GM19351 (cell line): ENCODE data around the gene NAA20.

Experiments used
- ATAC-seq: cut with Tn5 transposase; IDR thresholded peaks from one replicate; pipeline ENCODE4 v1.9.1; 2021; ENCODE audit warnings: mild to moderate bottlenecking, moderate library complexity; ENCODE audit not compliant: unreplicated experiment

Gene NAA20

GRCh38 chr20:20017001-20017843 lies at the start of gene NAA20:
Gene NAA20, plus strand, starts transcription at chr20:20017362. Its CDS starts 35 bp downstream, at chr20:20017397.
- peak; percentile 97 for ATAC-seq

GRCh38 chr20:19967445-19967844 lies 49.7 kb upstream of the NAA20 start:
- ATAC-seq: no peak

DNA sequence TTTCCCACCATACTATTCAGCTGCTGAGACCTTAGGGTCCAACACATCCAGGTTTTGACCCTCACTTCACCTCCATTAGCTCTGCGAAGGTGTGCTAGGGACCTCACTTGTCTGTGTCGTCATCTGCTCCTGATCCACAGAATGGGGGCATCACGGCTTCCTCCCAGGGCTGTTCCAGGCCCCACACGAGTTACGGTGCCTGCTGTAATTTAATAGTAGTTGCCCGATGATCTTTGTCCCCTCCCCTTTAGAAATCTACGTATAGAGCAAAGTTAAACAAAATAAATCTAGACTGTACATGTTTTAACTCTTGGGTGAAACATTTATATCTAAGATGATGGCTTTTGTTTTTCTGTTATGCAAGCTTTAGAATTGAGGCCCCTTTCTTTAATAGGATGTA lies 49.1 kb upstream of the NAA20 start:
- ATAC-seq: no peak

DNA sequence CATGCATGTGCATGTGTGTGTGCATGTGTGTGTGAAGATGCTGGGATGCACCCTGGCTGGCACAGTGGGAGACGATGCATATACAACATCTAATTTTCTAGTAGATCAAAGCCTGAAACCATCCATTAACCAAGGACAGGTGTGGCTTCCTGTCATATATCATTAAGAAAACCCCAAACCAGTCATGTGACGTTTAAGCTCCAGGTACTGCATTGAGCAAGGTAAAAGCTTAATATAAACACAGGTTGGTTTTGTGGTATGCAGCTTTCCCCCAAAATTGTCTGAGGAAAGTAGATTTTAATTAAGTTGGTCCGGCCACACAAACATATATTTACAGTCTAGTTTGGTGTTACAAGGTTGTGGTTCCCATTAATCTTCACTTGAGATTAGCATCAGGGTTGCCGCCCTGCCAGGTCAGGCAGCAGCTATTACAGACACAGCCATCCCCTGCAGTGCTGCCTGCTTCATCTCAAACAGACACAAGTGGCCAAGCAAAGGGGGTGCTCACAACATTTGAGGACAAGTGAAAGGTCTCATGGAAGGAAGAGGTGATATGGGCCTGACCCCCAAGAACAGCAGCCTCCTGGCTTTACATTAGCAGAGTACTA lies 48.6 kb upstream of the NAA20 start:
- ATAC-seq: no peak

- ATAC-seq: no peak
These were observed 48.1 kb upstream of the NAA20 start for GRCh38 chr20:19969106-19969505.

- no peak for ATAC-seq
These were observed 47.5 kb upstream of the NAA20 start for GRCh38 chr20:19969507-19970255.

DNA sequence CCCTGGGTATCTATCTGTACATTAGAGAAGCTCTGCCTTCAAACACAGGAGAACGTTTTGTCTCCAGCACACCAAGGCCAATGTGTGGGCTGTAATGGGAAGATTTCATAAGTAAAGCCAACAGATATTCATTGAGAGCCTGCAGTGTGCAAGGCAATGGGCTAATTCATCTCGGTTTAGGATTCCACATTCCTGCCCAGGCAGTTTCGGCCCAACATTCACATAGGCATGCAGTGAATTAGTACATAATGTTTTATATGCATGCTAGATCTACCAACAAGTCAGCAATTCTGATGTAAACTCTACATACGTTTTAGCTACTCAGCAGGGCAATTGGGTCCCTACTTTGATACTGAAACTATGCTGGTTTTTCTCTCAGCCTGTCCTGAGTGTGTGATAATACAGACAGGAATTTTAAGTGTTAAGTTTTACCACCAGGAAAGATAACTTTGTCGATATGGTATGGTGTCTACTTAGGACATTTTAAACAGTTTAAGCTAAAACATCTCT lies 46.9 kb upstream of the NAA20 start:
- ATAC-seq: no peak

DNA sequence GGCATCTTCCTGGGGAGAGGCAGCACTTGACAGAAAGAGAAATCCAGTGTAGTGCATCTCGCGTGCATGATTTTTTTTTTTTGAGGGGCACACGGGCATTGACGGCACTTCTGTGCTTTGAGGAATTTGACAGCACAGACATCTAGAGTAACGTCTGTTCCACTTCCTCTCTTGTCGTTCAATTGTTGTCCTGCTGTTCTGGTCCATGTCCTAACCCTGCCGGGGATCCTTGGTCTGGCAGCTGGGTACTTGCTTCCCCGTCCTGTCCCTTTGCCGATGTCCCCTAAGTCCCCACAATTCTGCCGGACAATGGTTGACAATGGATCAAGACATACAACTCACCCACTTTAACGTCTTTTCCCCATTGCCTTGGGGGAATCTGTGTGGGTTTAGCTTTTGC lies 46.0 kb upstream of the NAA20 start:
- no peak for ATAC-seq

DNA sequence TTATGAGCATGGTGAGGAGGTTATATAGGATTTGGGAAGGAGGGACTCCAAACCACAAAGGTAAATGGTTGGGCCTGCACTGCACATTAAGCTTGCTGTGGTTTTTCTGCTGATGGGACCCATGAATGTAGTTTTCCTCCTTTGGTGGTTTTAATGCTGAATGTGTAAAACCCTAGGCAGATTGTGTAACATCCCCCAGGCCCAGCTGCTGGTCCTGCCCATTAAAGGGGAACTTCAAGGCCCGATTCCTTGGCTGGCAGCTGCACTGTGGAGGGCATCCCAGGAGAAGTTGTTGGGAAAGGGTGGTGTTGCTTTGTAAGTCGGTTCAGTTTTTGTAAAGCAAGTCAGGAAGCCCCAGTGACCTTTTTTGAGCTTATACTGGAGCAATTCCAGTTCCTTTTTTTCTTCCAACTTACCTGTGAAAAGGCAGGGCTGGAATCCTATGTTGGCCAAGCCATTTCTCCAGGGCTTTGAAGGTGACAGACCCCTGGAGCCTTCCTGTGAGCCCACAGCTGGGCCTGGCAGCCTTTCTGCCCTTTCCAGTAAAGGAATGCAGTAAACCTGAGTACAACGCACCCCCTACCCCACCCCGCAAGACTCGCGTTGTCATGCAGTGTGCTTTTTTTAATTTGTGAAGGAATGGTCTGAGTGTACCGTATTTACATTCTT lies 43.1 kb upstream of the NAA20 start:
- ATAC-seq: no peak

DNA sequence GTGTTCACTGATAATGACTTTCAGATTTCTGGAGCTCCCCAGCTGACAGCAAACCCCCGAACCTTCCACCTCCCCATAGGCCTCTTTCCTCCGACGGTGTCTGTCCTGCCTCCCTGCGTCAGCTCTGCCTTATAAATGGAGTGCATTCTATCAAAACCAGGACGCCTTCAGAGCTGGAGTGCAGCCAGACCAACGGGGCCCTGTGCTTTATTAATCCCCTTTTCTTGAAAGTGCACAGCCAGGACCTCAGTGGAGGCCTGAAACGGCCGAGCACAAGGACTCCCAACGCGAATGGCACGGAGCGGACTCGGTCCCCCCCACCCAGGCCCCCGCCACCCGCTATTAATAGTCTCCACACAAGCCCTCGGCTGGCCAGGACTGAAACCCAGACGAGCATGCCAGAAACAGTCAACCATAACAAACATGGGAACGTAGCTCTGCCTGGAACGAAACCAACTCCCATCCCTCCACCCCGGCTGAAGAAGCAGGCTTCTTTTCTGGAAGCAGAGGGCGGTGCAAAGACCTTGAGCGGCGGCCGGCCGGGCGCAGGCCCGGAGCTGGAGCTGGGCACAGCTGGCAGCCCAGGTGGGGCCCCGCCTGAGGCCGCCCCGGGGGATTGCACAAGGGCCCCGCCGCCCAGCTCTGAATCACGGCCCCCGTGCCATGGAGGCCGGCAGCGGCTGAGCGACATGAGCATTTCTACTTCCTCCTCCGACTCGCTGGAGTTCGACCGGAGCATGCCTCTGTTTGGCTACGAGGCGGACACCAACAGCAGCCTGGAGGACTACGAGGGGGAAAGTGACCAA lies 42.3 kb upstream of the NAA20 start:
- ATAC-seq: no peak

GRCh38 chr20:19975436-19975799 lies 41.7 kb upstream of the NAA20 start:
- ATAC-seq: no peak

GRCh38 chr20:19975901-19976300 lies 41.3 kb upstream of the NAA20 start:
- no peak for ATAC-seq

GRCh38 chr20:19976595-19977372 lies 40.4 kb upstream of the NAA20 start:
- no peak for ATAC-seq

- no peak for ATAC-seq
These were observed 39.8 kb upstream of the NAA20 start for GRCh38 chr20:19977373-19977770.

DNA sequence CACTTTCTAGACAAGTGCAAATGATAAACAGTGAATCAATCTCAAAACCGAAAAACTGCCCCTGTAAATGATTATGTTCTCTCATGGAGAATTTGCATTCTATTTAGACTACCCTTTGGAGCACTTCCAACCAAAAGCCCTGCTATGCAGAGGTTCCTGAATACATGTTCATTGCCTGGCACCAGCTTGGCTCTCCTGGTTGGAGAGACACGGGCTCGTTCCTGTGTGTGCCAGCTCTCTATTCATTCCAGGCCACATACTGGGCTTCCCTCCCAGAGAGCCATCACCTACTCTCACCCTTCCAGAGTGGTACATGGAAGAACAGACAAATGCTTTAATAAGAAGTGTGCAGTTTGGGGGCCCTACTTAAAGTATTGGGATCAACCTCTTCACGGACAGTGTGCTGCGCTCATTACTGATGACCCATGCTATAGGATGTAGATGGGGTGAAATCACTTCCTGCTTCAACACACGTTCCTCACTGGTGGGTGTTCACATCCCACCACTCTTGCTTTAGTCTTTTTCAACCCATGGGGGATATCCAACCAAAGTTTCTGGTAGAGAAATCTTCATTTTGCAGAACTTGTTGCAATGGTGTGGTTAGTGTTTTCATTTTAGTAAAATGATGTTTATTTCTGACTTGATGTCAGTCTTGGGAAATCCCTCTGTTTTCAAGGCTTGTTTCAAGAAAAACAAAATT lies 38.5 kb upstream of the NAA20 start:
- ATAC-seq: no peak

GRCh38 chr20:19981031-19981451 lies 36.1 kb upstream of the NAA20 start:
- ATAC-seq: no peak

GRCh38 chr20:19986419-19986818 lies 30.7 kb upstream of the NAA20 start:
- ATAC-seq: no peak

GRCh38 chr20:19987046-19987445 lies 30.1 kb upstream of the NAA20 start:
- ATAC-seq: no peak

DNA sequence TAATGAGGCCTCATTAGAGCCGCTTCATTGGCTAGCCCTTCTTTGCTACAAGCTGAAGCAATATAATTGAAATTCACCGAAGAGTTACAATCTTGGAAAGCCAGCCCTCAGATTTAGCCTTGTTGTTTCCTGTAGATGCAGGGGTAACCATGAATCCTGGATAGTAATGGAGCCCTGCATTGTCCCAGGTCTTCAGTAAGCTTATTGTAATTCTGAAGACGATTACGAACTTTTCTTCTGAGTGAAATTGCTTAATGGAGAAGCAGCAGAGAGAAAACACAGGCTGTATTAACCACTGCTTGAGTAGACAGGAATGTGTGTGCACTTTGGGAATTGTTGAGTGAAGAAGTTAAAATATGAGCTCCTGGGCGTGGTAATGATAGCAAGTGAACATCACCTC lies 26.3 kb upstream of the NAA20 start:
- ATAC-seq: no peak
